ENCODE data around the gene ACBD3. TPM values are rescaled to one million over a fixed set of nuclear protein-coding genes. Genes with fewer than 3 reads are reported as not detected.
A peak's percentile ranks its signal among the peaks of the same experiment; 100 is the strongest.

Gene ACBD3
- total and polyA plus RNA-seq, 10 of the 15 experiments (the other 5 are each of a cell fraction or from before 2014, with no cell fraction given) = 7.5 to 27.9 (median 20.3) TPM

- TF ChIP-seq SMAD5 (IDR thresholded peaks at IDR 0.05; ENCODE audit: low read depth) (no peak), RCOR1 (conservative IDR thresholded peaks at IDR 0.05; ENCODE audit: low read depth, low read length) (no peak), SPI1 (IDR thresholded peaks at IDR 0.05; ENCODE audit: borderline replicate concordance, insufficient read depth, low read depth, low read length) (no peak), ATF7 (IDR thresholded peaks at IDR 0.05; ENCODE audit: low read depth) (no peak), CHD1 (IDR thresholded peaks at IDR 0.05; ENCODE audit: low read depth, low read length) (no peak), USF1 (IDR thresholded peaks at IDR 0.05; ENCODE audit: borderline replicate concordance, extremely low read length, insufficient read depth, low read depth, low read length) (no peak), POU2F2 (IDR thresholded peaks at IDR 0.05; ENCODE audit: borderline replicate concordance, low read depth, low read length) (0 out of 3 replicates have a peak, but pooled peaks have one; percentile 34), NFIC (IDR thresholded peaks at IDR 0.05; ENCODE audit: low read depth, low read length) (no peak), CREB1 (IDR thresholded peaks at IDR 0.05; ENCODE audit: low read depth) (no peak), MTA3 (IDR thresholded peaks at IDR 0.05; ENCODE audit: borderline replicate concordance, low read length) (no peak), SUZ12 (IDR thresholded peaks at IDR 0.05; ENCODE audit: unreplicated experiment) (no peak), HCFC1 (IDR thresholded peaks at IDR 0.05; ENCODE audit: low read length) (no peak), YBX1 (IDR thresholded peaks at IDR 0.05) (no peak), ZNF384 (IDR thresholded peaks at IDR 0.05; ENCODE audit: borderline replicate concordance, low read depth, low read length) (no peak), POLR2AphosphoS5 (IDR thresholded peaks at IDR 0.05; ENCODE audit: low read length) (no peak), FOXK2 (IDR thresholded peaks at IDR 0.05) (no peak), ELK1 (IDR thresholded peaks at IDR 0.05; ENCODE audit: low read depth, low read length) (no peak), ZNF207 (IDR thresholded peaks at IDR 0.05; ENCODE audit: borderline replicate concordance) (peak; percentile 64; the same call in 1 of the 2 replicates), RFX5 (IDR thresholded peaks at IDR 0.05; ENCODE audit: low read depth, low read length) (no peak), NBN (IDR thresholded peaks at IDR 0.05) (peak; percentile 49; the same call in 1 of the 2 replicates), IRF4 (IDR thresholded peaks at IDR 0.05; ENCODE audit: low read depth, low read length) (no peak), GABPA (IDR thresholded peaks at IDR 0.05; ENCODE audit: low read depth) (no peak), EP300 (IDR thresholded peaks at IDR 0.05; ENCODE audit: borderline replicate concordance in 1 of 2, control insufficient read depth in 1 of 2, low read depth in 2 of 2, low read length in 2 of 2) (no peak), ATF2 (IDR thresholded peaks at IDR 0.05; ENCODE audit: low read length) (no peak), SREBF1 (IDR thresholded peaks at IDR 0.05; ENCODE audit: low read length) (no peak), NR2C1 (IDR thresholded peaks at IDR 0.05) (0 out of 2 replicates have a peak, but pooled peaks have one; percentile 11), MYC (IDR thresholded peaks at IDR 0.05; ENCODE audit: insufficient read depth, insufficient read length, insufficient replicate concordance, low read length, severe bottlenecking) (no peak), RUNX3 (IDR thresholded peaks at IDR 0.05; ENCODE audit: low read length) (peak; percentile 83), PAX8 (IDR thresholded peaks at IDR 0.05) (no peak), LARP7 (IDR thresholded peaks at IDR 0.05) (0 out of 2 replicates have a peak, but pooled peaks have one; percentile 21), USF2 (IDR thresholded peaks at IDR 0.05; ENCODE audit: borderline replicate concordance, low read depth, low read length) (no peak)
Measured at GRCh38 chr1:226125097-226125630, 61.4 kb downstream of the ACBD3 start (continued).

Measured in GM12878 (cell line).